Measurements from ENCODE around the gene ERH. TPM values are rescaled to one million over a fixed set of nuclear protein-coding genes. Genes with fewer than 3 reads are reported as not detected.
A peak's percentile ranks its signal among the peaks of the same experiment; 100 is the strongest.

The ERH gene
- total RNA-seq, 1 donor from 2014 or later = 128 TPM

GRCh38 chr14:69345402-69345801 lies 52.7 kb downstream of the ERH start:
- Histone ChIP-seq H3K9me3 (no peaks in the 10 kb centered on the region), H3K4me1 (no peaks in the 10 kb centered on the region), H3K27ac (no peak overlapping the region), H3K36me3 (no peaks in the 10 kb centered on the region), H3K27me3 (ENCODE audit: low read depth) (no peaks in the 10 kb centered on the region), H3K4me3 (no peak overlapping the region)
- no peak for TF ChIP-seq CTCF (IDR thresholded peaks at IDR 0.05)
- intact Hi-C loops (cut with DNase I) = no loop called here
- ATAC-seq (no peak), DNase-seq (no peak)

- no peak for ATAC-seq
Observed at GRCh38 chr14:69344171-69344570, 53.9 kb downstream of the ERH start.

GRCh38 chr14:69342928-69343525 lies 55.1 kb downstream of the ERH start:
- Histone ChIP-seq H3K4me1 (no peaks in the 10 kb centered on the region), H3K9me3 (no peaks in the 10 kb centered on the region), H3K4me3 (no peak overlapping the region), H3K36me3 (no peaks in the 10 kb centered on the region), H3K27ac (no peak overlapping the region), H3K27me3 (ENCODE audit: low read depth) (no peaks in the 10 kb centered on the region)
- intact Hi-C loops (cut with DNase I) = no loop called here
- ATAC-seq (no peak), DNase-seq (no peak)
- TF ChIP-seq CTCF (IDR thresholded peaks at IDR 0.05) = no peak

More at GRCh38 chr14:69344171-69344570, 53.9 kb downstream of the ERH start:
- no peaks in the 10 kb centered on the region for H3K9me3 ChIP-seq
- no peak overlapping the region for H3K27ac ChIP-seq
- no peak for DNase-seq
- TF ChIP-seq CTCF (IDR thresholded peaks at IDR 0.05) = no peak
- H3K36me3 ChIP-seq = no peaks in the 10 kb centered on the region
- H3K4me3 ChIP-seq = no peak overlapping the region
- intact Hi-C loops (cut with DNase I) = no loop called here
- H3K27me3 ChIP-seq (ENCODE audit: low read depth) = no peaks in the 10 kb centered on the region
- H3K4me1 ChIP-seq = no peaks in the 10 kb centered on the region

- no peak for TF ChIP-seq CTCF (IDR thresholded peaks at IDR 0.05)
- Histone ChIP-seq H3K4me1 (no peaks in the 10 kb centered on the region), H3K27ac (no peak overlapping the region), H3K9me3 (no peaks in the 10 kb centered on the region), H3K27me3 (ENCODE audit: low read depth) (no peaks in the 10 kb centered on the region), H3K36me3 (no peaks in the 10 kb centered on the region), H3K4me3 (no peak overlapping the region)
- ATAC-seq (no peak), DNase-seq (no peak)
- intact Hi-C loops (cut with DNase I) = no loop called here
Observed at GRCh38 chr14:69339426-69339825, 58.7 kb downstream of the ERH start.

- Histone ChIP-seq H3K4me3 (no peak overlapping the region), H3K9me3 (no peaks in the 10 kb centered on the region), H3K27me3 (ENCODE audit: low read depth) (no peaks in the 10 kb centered on the region), H3K27ac (no peak overlapping the region), H3K4me1 (no peaks in the 10 kb centered on the region), H3K36me3 (no peaks in the 10 kb centered on the region)
- intact Hi-C loops (cut with DNase I) = no loop called here
- no peak for TF ChIP-seq CTCF (IDR thresholded peaks at IDR 0.05)
- ATAC-seq = peak; percentile 56 to 62
- no peak for DNase-seq
Observed at GRCh38 chr14:69337984-69338383, 60.1 kb downstream of the ERH start.

Data from lower lobe of right lung (tissue), 2 donors.